ENCODE measurements around the gene CDV3.

CDV3 gene

GRCh38 chr3:133570139-133570936, 3.1 kb upstream of the CDV3 start:
- DNase-seq = no peak

- DNase-seq = no peak
Observed at GRCh38 chr3:133570937-133571320, 2.6 kb upstream of the CDV3 start.

GRCh38 chr3:133572158-133573053, 1.1 kb upstream of the CDV3 start:
- no peak for DNase-seq

GRCh38 chr3:133573054-133573628, 345 bp upstream of the CDV3 start:
- no peak for DNase-seq

GRCh38 chr3:133574260-133574881, 885 bp downstream of the CDV3 start:
- DNase-seq = no peak

- DNase-seq = no peak
Observed at GRCh38 chr3:133575086-133575485, 1.6 kb downstream of the CDV3 start.

GRCh38 chr3:133576169-133576568, 2.7 kb downstream of the CDV3 start:
- no peak for DNase-seq

- no peak for DNase-seq
Observed at GRCh38 chr3:133578548-133579191, 5.2 kb downstream of the CDV3 start.

- DNase-seq = no peak
Observed at GRCh38 chr3:133583396-133583795, 9.9 kb downstream of the CDV3 start.

GRCh38 chr3:133588035-133588434, 14.5 kb downstream of the CDV3 start:
- no peak for DNase-seq

- no peak for DNase-seq
Observed at GRCh38 chr3:133588784-133589465, 15.4 kb downstream of the CDV3 start.

GRCh38 chr3:133589503-133589902, 16.0 kb downstream of the CDV3 start:
- DNase-seq = no peak

GRCh38 chr3:133591271-133591742, 17.8 kb downstream of the CDV3 start:
- no peak for DNase-seq

- no peak for DNase-seq
Observed at GRCh38 chr3:133592843-133593242, 19.4 kb downstream of the CDV3 start.

GRCh38 chr3:133593243-133593642, 19.8 kb downstream of the CDV3 start:
- no peak for DNase-seq

- DNase-seq = no peak
Observed at GRCh38 chr3:133595341-133595740, 21.9 kb downstream of the CDV3 start.

GRCh38 chr3:133598405-133598804, 24.9 kb downstream of the CDV3 start:
- DNase-seq = no peak

GRCh38 chr3:133599280-133599679, 25.8 kb downstream of the CDV3 start:
- DNase-seq = no peak

- no peak for DNase-seq
Observed at GRCh38 chr3:133600572-133601081, 27.1 kb downstream of the CDV3 start.

GRCh38 chr3:133606342-133606741, 32.9 kb downstream of the CDV3 start:
- no peak for DNase-seq

- no peak for DNase-seq
Observed at GRCh38 chr3:133606902-133607301, 33.4 kb downstream of the CDV3 start.

- DNase-seq = no peak
Observed at GRCh38 chr3:133607816-133608215, 34.3 kb downstream of the CDV3 start.
